ENCODE data around the gene OLA1.

The OLA1 gene

GRCh38 chr2:174180726-174181236 lies 67.6 kb downstream of the OLA1 start:
- DNase-seq (ENCODE audit: low read depth in 2 of 2, low spot score in 1 of 2), result no peak

- DNase-seq (ENCODE audit: low read depth in 2 of 2, low spot score in 1 of 2), result no peak
These were observed 68.1 kb downstream of the OLA1 start for GRCh38 chr2:174180165-174180724.

- no peak for DNase-seq (ENCODE audit: low read depth in 2 of 2, low spot score in 1 of 2)
These were observed 70.9 kb downstream of the OLA1 start for GRCh38 chr2:174177316-174177890.

GRCh38 chr2:174176898-174177297 lies 71.4 kb downstream of the OLA1 start:
- no peak for DNase-seq (ENCODE audit: low read depth in 2 of 2, low spot score in 1 of 2)

GRCh38 chr2:174174741-174175140 lies 73.6 kb downstream of the OLA1 start:
- DNase-seq (ENCODE audit: low read depth in 2 of 2, low spot score in 1 of 2), result no peak

- no peak for DNase-seq (ENCODE audit: low read depth in 2 of 2, low spot score in 1 of 2)
These were observed 75.5 kb downstream of the OLA1 start for GRCh38 chr2:174172802-174173355.

GRCh38 chr2:174171686-174172445 lies 76.5 kb downstream of the OLA1 start:
- DNase-seq (ENCODE audit: low read depth in 2 of 2, low spot score in 1 of 2), result no peak

GRCh38 chr2:174169372-174169771 lies 79.0 kb downstream of the OLA1 start:
- no peak for DNase-seq (ENCODE audit: low read depth in 2 of 2, low spot score in 1 of 2)

- DNase-seq (ENCODE audit: low read depth in 2 of 2, low spot score in 1 of 2), result no peak
These were observed 82.1 kb downstream of the OLA1 start for GRCh38 chr2:174166261-174166660.

- no peak for DNase-seq (ENCODE audit: low read depth in 2 of 2, low spot score in 1 of 2)
These were observed 86.8 kb downstream of the OLA1 start for GRCh38 chr2:174161490-174161889.

GRCh38 chr2:174158003-174158402 lies 90.3 kb downstream of the OLA1 start:
- no peak for DNase-seq (ENCODE audit: low read depth in 2 of 2, low spot score in 1 of 2)

- no peak for DNase-seq (ENCODE audit: low read depth in 2 of 2, low spot score in 1 of 2)
These were observed 91.3 kb downstream of the OLA1 start for GRCh38 chr2:174157053-174157452.

- DNase-seq (ENCODE audit: low read depth in 2 of 2, low spot score in 1 of 2), result no peak
These were observed 94.3 kb downstream of the OLA1 start for GRCh38 chr2:174153757-174154680.

GRCh38 chr2:174149530-174149929 lies 98.8 kb downstream of the OLA1 start:
- DNase-seq (ENCODE audit: low read depth in 2 of 2, low spot score in 1 of 2), result no peak

GRCh38 chr2:174148833-174149232 lies 99.5 kb downstream of the OLA1 start:
- no peak for DNase-seq (ENCODE audit: low read depth in 2 of 2, low spot score in 1 of 2)

GRCh38 chr2:174145827-174146226 lies 102.5 kb downstream of the OLA1 start:
- no peak for DNase-seq (ENCODE audit: low read depth in 2 of 2, low spot score in 1 of 2)

GRCh38 chr2:174142290-174142689 lies 106.0 kb downstream of the OLA1 start:
- DNase-seq (ENCODE audit: low read depth in 2 of 2, low spot score in 1 of 2), result no peak

GRCh38 chr2:174138161-174138560 lies 110.2 kb downstream of the OLA1 start:
- DNase-seq (ENCODE audit: low read depth in 2 of 2, low spot score in 1 of 2), result no peak

- DNase-seq (ENCODE audit: low read depth in 2 of 2, low spot score in 1 of 2), result no peak
These were observed 112.4 kb downstream of the OLA1 start for GRCh38 chr2:174135981-174136380.

GRCh38 chr2:174125090-174125489 lies 123.2 kb downstream of the OLA1 start:
- DNase-seq (ENCODE audit: low read depth in 2 of 2, low spot score in 1 of 2), result no peak

GRCh38 chr2:174124181-174124580 lies 124.2 kb downstream of the OLA1 start:
- DNase-seq (ENCODE audit: low read depth in 2 of 2, low spot score in 1 of 2), result no peak
